ENCODE data around the gene PSENEN.

- TF ChIP-seq CTCF (conservative IDR thresholded peaks at IDR 0.05) (no peak), EZH2 (IDR thresholded peaks at IDR 0.05; ENCODE audit: low read depth) (no peak)
Observed at GRCh38 chr19:35729021-35729420, 16.4 kb upstream of the PSENEN start.

Measured in PC-9 (cell line).